ENCODE measurements around the gene TOMM70.

DNA sequence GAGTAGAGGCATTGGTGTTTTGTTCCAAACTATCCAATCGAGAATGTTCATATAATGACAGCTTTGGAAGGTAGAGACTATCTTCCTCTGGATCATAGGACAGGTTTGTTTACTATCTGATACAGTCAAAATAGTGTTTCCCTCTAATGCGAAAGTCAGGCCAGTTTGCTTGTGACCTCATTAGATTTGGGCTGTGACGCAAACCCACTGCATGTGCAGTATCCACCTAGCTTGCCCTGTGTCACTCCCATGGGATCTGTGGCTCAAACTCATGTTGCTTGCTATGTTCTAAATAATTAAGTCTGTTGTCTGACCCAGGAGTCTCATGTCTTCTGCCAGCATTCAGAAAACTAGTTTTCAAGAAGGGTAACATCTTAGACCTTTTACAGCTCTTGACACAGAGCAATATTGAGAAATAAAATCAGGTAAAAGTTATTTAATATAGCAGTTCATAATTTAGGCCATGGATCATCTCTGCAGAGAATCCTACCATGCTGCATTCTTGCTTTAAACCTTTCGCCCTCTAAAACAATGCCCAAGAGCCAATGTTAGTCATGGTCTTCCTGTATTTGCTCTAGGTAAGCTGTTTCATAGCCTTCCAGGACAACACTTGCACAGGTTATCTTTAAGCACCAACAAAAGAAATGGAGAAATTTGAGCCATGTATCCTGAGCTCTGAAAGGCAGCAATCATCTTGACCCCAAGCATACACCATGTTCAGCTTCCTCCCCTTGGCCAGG lies 40.0 kb downstream of the TOMM70 start:
- TF ChIP-seq POLR2AphosphoS5 (IDR thresholded peaks at IDR 0.05) (no peak), POLR2A (IDR thresholded peaks at IDR 0.05) (no peak), EP300 (IDR thresholded peaks at IDR 0.05) (no peak)
- TF ChIP-seq, protein P1, sequence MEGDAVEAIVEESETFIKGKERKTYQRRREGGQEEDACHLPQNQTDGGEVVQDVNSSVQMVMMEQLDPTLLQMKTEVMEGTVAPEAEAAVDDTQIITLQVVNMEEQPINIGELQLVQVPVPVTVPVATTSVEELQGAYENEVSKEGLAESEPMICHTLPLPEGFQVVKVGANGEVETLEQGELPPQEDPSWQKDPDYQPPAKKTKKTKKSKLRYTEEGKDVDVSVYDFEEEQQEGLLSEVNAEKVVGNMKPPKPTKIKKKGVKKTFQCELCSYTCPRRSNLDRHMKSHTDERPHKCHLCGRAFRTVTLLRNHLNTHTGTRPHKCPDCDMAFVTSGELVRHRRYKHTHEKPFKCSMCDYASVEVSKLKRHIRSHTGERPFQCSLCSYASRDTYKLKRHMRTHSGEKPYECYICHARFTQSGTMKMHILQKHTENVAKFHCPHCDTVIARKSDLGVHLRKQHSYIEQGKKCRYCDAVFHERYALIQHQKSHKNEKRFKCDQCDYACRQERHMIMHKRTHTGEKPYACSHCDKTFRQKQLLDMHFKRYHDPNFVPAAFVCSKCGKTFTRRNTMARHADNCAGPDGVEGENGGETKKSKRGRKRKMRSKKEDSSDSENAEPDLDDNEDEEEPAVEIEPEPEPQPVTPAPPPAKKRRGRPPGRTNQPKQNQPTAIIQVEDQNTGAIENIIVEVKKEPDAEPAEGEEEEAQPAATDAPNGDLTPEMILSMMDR (IDR thresholded peaks at IDR 0.05), result no peak
